HG03442 (cell line): Measurements from ENCODE around the gene OSBPL5.

Experiments used
- ATAC-seq: cut with Tn5 transposase; IDR thresholded peaks from one replicate; pipeline ENCODE4 v1.9.1; 2021; ENCODE audit warnings: mild to moderate bottlenecking, moderate library complexity; ENCODE audit not compliant: unreplicated experiment

OSBPL5 gene, protein sequence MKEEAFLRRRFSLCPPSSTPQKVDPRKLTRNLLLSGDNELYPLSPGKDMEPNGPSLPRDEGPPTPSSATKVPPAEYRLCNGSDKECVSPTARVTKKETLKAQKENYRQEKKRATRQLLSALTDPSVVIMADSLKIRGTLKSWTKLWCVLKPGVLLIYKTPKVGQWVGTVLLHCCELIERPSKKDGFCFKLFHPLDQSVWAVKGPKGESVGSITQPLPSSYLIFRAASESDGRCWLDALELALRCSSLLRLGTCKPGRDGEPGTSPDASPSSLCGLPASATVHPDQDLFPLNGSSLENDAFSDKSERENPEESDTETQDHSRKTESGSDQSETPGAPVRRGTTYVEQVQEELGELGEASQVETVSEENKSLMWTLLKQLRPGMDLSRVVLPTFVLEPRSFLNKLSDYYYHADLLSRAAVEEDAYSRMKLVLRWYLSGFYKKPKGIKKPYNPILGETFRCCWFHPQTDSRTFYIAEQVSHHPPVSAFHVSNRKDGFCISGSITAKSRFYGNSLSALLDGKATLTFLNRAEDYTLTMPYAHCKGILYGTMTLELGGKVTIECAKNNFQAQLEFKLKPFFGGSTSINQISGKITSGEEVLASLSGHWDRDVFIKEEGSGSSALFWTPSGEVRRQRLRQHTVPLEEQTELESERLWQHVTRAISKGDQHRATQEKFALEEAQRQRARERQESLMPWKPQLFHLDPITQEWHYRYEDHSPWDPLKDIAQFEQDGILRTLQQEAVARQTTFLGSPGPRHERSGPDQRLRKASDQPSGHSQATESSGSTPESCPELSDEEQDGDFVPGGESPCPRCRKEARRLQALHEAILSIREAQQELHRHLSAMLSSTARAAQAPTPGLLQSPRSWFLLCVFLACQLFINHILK

DNA sequence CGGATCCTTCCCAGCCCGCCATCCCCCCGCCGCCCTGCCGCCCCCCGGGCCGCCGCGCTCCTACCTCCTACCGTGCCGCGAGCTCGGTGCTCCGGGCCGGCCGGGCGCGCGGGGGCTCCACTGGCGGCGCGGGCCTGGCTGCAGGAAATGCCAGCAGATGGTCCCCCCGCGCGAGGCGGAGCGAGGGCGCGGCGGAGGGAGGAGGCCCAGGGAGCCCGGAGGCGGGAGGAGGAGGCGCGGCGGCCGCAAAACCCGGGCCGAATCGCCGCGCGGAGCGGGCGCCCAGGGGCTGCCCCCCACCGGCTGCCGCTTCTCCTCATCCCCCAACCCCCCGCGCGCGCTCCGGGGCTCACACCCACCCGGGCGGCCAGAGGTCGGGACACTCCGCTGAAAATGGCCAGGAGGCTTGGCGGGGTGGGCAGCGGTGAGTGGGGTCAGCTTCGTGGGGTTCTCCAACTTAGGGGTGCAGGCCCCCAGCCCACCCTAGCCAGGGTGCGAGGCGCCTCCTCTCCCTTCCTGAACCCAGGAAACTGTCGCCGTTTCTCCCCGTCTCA lies at the start of gene OSBPL5:
OSBPL5 (minus strand) TSS at position 159 of the 554 bp plus-strand sequence. CDS start 36,162 bp downstream, outside the sequence.
- ATAC-seq = no peak

DNA sequence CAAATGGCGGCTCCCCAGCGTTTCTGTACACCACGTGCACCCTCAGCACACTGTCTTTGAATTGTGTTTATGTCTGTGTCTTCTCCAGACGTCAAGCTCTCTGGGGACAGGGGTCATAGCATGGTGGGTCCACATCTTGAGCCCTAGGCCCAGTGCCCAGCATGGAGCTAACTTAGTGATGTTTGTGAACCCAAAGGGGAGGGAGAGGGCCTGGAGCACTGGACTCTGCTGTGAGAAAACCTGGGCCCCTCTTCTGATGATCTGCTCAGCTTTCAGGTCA lies 49.2 kb upstream of the OSBPL5 start:
- no peak for ATAC-seq

DNA sequence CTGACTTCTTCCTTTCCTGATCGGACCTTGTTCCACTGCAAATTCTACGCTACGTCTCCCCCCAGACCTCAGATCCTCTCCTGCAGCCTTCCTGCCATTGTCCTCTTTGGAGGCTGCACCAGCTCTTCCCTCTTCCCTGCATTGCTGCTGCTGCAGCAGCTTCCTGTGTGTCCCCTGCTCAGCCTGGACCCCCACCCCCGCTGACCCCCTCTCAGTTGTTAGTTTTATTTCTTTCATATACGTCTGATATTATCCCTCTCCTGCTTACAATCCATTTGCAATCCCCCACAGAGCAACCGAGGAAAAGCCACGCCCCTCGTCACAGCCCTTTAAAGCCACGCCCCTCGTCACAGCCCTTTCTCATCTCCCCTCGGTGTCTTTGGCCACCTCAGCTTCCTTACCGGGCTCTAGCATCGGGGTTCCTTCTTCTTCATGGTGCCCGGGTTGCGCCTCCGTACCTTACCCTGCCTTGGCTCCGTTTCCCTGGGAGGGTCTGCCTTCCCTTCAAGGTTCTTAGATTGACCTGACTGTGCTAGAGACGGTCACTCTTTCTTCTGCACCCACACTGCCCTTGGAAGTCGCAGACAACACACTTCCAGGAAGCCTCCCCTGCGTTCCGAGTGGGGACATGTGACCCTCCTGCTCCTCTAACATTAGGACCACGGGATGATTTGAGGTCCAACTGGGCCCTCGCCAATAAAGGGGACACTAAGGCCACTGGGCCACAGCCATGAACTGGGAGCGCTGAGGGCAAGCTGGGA lies 48.7 kb upstream of the OSBPL5 start:
- no peak for ATAC-seq

DNA sequence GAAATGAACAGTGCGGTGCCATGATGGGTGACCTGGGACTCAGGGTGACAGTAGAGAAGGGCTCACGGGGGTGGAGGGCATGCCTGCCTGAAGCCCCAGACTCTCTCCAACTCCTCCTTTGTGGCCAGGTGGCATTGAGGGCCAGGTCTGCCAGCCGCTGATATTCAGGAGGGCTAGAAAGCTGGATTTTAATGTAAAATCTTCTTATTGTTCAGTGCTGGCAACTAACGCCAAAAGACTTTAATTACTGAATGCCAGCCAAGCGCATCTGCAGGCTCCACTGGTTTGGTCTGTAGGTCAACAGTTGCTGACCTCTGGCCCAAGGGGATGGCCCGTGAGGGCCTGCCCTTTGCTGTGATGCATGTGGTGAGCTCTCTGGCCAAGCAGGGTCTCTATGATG lies 43.2 kb upstream of the OSBPL5 start:
- no peak for ATAC-seq

DNA sequence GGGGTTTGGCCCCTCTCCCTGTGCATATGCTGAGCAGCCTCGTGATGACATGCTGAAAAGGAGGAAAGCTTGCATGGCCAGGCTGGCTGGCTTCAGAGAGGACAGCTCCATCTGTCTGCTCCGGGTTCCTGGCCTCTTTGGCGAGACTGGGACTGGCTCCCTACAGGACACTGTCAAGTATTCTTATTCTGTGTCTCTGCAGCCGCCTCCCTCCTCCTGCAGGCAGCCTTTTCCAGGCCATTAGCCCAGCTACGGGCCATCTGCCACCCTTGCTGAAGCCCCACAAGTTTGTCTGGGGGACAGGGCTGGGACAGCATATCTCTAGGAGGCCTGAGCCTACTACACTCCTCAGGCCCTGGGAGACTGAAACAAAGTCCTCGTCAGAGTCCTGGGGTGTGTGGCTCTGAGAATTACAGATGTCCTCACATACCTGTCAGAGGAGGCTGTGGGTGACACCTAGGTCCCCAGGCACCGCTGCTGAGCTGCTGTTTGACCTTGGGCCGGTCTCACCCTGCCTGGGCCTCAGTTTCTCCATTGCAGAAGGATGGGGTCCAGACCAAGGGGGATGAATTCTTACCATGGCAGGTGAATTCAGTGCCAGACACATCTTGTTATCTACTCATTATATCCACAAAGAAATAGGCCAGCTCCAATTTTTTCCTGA lies 42.5 kb upstream of the OSBPL5 start:
- no peak for ATAC-seq

DNA sequence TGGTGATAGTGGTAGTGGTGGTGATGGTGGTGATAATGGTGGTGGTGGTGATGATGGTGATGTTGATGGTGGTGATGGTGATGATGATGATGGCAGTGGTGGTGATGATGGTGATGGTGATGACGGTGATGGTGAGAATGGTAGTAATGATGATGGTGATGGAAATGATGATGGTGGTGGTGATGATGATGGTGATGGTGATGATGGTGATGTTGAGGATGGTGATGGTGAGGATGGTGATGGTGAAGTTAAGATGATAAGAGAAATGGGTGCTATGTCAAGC lies 41.8 kb upstream of the OSBPL5 start:
- ATAC-seq = no peak

DNA sequence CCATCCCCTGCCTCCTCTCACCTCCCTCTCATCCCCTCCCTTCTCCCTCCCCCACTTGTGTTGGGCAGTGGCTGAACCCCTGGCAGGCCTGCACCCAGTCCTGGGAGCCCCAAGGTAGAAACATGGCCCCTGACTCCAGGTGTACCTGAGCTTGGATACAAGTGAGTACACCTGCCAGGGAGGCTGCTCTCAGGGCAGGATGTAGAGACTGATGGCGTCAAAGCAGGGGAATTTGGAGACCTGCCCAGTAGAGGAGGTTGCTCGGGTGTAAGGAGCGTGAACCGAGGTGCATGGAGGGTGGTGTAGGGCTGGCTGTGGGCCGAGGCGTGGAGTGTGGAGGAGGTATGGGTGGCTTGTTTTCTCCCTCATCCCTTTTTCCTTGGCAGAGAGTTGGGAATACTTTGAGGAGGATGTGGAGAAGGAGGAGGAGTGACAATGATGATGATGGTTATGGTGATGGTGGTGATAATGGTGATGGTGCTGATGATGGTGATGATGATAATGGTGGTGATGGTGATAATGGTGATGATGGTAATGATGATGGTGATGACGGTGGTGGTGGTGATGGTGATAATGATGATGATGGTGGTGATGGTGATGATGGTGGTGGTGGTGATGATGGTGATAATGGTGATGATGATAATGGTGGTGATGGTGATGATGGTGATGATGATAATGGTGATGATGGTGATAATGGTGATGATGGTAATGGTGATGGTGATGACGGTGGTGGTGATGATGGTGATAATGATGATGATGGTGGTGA lies 41.2 kb upstream of the OSBPL5 start:
- no peak for ATAC-seq

DNA sequence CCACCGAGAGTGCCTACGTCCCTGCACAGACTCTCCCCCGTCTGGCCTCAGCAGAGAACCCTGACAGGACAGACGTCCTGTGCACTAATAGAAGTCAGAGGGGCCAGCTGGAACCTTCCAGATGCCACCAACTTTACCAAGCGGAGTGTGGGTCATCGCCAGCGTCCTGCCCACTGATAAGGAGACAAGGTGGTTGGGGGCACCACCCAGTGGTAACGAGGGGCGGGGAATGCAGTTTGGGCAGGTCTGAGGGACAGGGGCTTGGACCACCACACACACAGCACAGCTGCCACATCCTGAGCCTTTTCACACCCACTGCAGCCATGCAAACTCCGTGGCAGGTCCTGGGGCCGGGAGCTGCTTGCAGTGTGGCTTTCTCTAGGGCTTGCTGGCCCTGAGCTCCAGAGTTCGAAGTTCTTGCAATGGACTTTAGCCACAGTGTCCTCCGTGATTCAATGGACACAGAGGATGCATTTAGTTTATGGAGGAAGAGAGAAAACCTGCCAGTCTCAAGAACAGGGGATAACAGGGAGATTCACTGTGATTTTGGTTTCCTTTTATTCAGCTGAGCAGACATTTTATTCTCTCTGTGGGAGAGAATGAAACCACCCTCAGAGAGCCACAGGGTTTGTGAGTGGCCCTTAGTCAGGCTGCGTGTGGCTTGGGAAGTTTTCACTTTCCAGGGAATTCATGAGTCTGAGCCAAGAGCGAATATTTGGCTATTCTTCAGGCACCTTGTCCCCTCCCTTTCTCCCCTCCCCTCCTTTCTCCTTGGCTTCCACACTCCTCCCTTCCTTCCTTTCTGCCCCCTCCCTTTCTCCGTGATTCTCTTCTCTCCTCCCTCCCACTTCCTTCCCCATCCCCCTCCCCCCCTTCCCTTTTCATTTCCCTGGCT lies 40.4 kb upstream of the OSBPL5 start:
- ATAC-seq = no peak

DNA sequence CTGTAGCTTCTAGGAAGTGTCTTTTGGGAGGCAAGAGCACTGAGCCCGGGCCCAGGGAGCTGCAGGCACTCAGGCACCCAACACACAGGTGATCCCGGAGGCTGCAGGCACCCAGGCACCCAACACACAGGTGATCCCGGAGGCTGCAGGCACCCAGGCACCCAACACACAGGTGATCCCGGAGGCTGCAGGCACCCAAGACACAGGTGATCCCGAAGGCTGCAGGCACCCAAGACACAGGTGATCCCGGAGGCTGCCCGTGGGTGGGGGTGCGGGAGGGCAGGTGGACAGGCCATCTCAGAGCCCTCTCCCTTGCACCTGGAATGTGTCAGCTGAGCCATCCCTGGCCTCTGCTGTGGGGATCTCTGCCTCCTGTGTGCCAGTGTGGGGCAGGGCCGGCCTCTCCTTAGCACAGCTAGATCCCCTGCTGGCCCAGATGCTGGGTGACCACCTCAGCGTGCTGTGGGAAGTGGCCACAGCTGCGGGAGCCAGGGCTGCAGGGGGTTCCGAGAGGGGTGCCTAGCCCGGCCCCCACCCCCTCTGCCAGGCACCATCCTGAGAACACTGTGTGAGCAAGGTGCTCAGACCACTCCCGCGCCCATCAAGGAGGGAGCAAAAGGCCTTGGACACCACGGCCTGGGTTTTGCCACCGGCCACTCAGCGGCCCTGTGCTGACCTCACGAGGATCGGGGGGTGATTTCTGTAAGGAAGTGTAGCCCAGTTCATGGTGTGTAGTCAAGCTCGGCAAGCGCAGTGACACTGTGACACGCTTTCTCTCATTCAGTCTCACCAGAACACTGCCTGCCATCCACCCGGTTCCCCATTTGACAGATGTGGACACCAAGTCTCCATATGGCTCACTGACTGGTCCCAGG lies 39.3 kb upstream of the OSBPL5 start:
- no peak for ATAC-seq

DNA sequence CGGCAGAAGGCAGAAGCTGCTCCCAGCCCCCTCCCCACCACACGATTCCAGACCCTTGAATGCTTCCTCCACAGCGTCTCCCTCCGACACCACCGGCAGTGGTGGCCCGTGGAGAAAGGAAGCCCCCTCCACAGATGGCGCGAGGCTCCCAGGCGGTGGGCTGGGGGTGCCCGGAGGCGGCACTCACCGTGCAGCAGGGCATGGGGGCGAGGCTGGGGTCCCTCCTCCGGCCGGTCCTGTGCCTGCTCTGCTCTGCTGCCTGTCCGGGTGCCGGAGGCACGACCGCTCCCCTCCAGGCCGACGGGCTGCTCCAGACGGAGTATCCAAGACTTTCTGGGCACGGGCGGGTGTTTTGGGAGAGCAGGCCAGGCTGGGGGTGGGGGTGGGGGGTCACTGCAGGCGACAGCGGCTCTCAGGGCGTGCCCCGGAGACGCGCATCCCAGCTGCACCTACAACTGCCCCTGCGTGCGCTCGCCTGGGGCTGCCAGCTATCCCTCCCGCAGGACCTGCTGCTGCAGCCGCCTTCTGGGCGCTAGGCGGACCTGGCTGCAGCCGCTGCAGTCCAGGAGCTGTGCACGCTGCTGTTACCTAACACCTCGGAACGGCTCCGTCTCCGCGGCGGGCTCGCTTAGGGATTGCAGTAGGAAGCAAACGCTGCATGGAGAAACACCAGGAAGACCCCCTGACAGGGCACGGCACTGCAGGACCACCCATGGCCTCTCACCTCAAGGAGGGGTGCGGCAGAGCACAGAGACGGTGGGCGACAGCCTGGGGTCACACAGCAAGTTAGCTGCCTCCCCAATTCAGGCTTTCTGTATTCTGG lies 38.3 kb upstream of the OSBPL5 start:
- no peak for ATAC-seq

DNA sequence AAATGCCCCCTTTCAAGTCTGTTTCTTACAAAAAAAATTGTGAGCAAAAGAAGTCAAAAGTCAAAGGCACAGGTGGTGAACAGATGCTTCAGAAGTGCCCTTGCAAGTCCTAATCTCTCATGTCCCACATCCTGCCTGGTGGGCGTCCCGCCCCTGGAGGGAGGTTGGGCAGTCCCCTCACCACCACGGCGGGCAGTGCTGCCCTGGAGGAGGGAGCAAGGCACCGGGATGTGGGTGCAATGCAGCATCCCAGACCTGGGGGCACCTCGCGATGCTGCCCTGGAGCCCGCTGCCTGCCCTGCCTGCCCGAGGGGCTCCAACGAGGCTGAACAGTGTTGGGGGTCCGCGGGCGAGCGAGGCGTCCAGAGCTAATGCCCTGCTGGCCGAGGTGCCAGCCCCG lies 37.6 kb upstream of the OSBPL5 start:
- ATAC-seq = no peak

DNA sequence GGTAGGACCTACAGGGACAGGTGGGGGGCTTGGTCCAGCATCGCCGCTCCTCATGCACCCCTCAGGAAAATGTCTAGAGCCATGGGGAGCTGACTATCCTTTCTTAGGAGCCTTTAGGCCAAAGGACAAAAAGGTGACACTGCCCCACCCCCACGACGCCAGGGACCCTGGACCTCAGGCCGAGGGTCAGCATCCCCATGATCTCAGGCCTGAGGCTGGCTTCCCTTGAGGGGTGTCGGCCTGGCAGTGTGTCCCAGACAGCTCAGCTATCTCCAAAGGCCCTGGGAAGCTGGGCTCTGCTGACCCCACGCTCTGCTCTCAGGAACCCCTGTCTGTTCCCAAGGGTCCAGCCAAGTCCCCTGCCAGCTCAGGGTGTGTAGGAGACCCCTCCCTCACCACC lies 37.2 kb upstream of the OSBPL5 start:
- ATAC-seq = no peak

DNA sequence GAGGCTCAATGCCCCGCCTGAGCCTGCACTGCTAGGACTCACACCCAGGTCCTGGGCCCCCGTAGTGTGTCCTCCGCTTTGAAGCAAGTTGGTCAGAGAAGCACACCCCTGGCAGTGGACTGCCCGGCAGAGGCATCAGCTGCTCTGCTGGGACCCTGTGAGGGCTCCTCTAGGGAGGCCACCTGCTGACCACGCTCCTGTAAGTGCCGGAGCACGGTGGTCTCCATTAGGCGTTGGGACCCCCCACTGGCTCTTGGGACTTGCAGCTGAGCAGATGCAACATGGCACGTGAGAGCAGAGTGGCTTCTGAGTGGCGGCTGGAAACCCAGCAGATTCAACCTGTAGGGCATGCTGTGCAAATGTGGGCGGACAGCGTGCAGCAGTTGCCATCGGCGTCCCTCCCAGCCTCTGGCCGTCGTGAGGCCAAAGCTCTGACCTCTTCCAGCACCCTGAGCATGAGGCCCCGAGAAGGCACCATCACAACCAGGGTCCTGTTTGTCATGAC lies 36.6 kb upstream of the OSBPL5 start:
- ATAC-seq = no peak

DNA sequence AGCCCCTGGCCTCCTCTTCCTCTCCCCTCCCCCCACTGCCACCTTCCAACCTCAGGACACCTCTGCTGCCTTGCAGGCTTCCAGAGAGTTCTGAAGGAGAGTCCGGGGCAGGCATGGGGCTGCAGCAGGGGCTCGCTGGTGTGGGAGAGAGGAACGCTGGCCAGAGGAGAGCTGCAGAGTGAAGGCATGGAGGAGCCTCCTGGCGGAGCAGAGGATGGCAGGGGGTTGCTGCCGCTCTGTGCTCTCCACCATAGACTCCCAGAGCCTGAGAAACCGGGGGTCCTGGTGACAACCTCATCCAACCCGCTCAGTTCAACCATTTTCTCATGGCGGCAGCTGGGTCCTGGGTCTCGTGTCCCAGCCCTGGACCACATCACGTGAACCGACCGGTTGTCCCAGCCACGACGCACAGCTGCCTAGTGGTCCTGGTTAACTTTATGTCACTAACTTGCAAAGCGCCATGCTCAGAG lies 36.0 kb upstream of the OSBPL5 start:
- no peak for ATAC-seq

DNA sequence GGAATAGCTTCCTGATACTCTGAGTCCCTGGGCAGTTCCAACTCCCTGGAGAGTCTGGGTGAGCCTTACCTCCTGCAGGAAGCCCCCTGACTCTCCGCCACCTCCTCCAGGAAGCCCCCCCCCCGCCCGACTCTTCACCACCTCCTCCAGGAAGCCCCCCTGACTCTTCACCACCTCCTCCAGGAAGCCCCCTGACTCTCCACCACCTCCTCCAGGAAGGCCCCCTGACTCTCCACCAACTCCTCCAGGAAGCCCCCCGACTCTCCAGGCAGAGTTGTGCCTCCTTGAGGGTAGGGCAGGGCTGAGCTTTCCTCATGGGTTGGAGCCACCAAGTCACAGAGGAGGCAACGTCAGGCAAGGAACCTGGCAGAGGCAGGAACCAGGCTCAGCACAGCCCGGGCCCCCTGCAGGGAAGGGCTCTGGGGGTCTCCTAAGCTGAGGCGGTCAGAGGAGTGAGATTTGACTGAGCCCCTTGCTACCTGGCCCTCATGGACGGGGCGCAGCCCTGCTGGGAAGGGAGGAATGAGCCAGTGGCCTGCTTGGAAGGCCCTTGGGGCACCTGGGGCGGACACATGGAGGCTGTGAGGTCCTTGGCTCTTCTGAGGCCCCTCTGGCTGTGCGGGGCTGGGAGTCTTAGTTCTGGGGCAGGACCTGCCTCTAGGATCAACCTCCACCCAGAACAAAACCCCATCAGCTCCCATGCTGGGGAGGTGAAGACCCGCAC lies 35.4 kb upstream of the OSBPL5 start:
- ATAC-seq = no peak

DNA sequence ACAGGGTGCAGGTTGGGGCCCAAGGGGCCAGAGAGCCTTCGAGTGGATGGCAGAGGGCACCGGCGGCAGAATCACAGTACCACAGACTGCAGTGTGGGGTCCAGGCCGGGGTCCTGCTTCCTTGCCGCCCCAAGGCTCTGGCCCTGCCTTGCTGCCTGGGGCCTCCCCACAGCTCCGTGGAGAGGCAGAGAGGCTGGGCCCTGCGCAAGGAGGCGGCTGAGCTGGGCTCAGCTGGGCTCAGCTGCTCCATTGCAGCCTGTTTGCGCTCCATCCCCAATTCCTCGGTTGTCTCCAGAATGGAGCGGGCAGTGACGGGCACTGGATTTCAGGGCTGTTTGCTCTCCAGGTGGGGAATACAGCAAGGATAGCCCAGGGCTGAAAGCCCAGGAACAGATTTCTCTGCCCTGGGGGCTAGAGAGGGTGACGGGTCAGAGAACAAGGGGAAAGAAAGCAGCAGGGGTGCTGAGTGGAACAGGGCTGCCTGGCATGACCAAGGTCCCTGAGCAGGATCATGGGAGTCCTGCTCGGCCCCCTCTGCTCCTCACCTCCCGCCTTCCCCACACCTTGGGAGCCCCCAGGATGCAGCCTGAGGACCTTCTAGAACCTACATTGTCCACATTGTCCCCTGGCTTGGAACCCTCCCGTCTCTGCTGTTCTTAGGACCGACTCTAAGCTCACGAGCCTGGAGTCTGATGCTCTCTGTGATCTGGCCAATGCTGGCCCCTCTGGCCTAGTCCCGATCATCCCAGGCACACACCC lies 34.6 kb upstream of the OSBPL5 start:
- no peak for ATAC-seq
